Esophagus squamous epithelium (tissue), 5 donors: Measurements from ENCODE around the gene CORO2A. TPM values are rescaled to one million over a fixed set of nuclear protein-coding genes. Genes with fewer than 3 reads are reported as not detected.
A peak's percentile ranks its signal among the peaks of the same experiment; 100 is the strongest.

Source experiments
- DNase-seq: peaks from one replicate; lab custom pipeline; 2025; lab: John Stamatoyannopoulos, UW
- H3K27ac ChIP-seq, 4 donors: fragments of 200-600 bp; sonication (generic); one replicate each; pipeline ENCODE4 v1.5.1; 2016 to 2019; ENCODE audit warnings: mild to moderate bottlenecking in 1 of 4
- H3K27me3 ChIP-seq, 4 donors: fragments of 200-600 bp; sonication (generic); 1 replicate in 3 of 4; 2 replicates in 1 of 4; pipeline versions ENCODE4 v1.5.1 to v1.6.0; 2017 to 2021; ENCODE audit warnings: antibody characterized with exemption in 1 of 4
- H3K36me3 ChIP-seq, 3 donors: fragments of 200-600 bp; sonication (generic); one replicate each; pipeline ENCODE4 v1.5.1; 2016 to 2019
- H3K4me1 ChIP-seq, 3 donors: fragments of 200-600 bp; sonication (generic); one replicate each; pipeline ENCODE4 v1.5.1; 2017 to 2019
- H3K4me3 ChIP-seq, 4 donors: fragments of 200-600 bp; sonication (generic); 1 replicate in 3 of 4; 2 replicates in 1 of 4; pipeline ENCODE4 v1.5.1; 2016 to 2019; ENCODE audit warnings: mild to moderate bottlenecking in 2 of 4, moderate library complexity in 1 of 4
- H3K9me3 ChIP-seq, 3 donors: fragments of 200-600 bp; sonication (generic); one replicate each; pipeline ENCODE4 v1.5.1; 2016 to 2019
- POLR2A ChIP-seq, 4 donors: fragments of 450-650 bp; IDR thresholded peaks; one replicate each; pipeline ENCODE4 v1.6.1; 2017; ENCODE audit warnings: antibody characterized with exemption in 4 of 4, mild to moderate bottlenecking in 4 of 4, moderate library complexity in 3 of 4
- WGBS, 2 donors: methylation state at CpG; one replicate each; pipeline ENCODE4 v1.1.5; 2018; 5-methylcytosine and 5-hydroxymethylcytosine counted together
- intact Hi-C: fragments of 100-400 bp; cut with DNase I; formaldehyde crosslinking; loops from one replicate; pipeline ENCODE4 v1.15.0; 2022
- small RNA-seq, 4 donors: library from RNA; depleted of rRNA; stranded (forward); fragments of <200 nt; gene quantifications; one replicate each; pipeline ENCODE3, GENCODE V24; 2016
- total RNA-seq, 4 donors: library from RNA; depleted of rRNA; stranded (reverse); fragments of >200 nt; gene quantifications; one replicate each; pipeline ENCODE4 v1.1.0, GENCODE V29; 2016
- TF ChIP-seq, protein P1 (sequence below), 6 experiments: fragments of 450-650 bp in 4 of 6; fragments of 200-600 bp in 2 of 6; sonication (generic) in 2 of 6; IDR thresholded peaks; one replicate each; pipeline ENCODE4 v1.5.1; 2016 to 2019; ENCODE audit warnings: antibody characterized with exemption in 6 of 6, mild to moderate bottlenecking in 4 of 6, moderate library complexity in 4 of 6
- donor health status: DM: yes; HTN: yes; CAD: no.

The CORO2A gene
- total RNA-seq, 4 donors from 2014 or later: 15.6 to 27.6 (median 26.1) TPM

DNA sequence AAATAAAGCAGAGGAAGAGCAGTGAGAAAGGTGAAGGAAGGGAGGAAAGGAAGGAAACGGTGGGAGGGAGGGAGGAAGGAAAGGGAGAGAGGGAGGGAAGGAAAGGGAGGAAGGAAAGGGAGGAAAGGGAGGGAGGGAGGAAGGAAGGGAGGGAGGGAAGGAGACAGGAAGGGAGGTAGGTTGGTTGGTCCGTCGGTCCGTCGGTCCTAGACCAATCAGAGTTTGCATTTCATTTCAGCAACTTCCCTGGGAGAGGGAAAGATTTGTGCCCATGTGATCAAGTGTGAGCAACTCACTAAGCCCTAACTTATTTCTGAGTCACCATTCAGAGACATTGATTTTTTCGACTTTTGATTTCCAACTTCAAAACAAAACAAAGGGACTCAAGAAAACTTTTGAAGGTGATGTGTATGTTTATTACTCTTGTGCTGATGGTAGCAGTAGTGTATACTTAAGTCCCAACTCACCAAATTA is 117.1 kb downstream of the CORO2A start:
- H3K36me3 ChIP-seq: peaks cover 4 to 32% (median 5%) of the 10 kb centered on the region in 3 donors
- WGBS, 2 donors: 12 to 18% methylated on average over 6 of the region's 6 CpGs
- H3K27me3 ChIP-seq: no peaks in the 10 kb centered on the region
- peak overlapping the region; percentile 60 to 87 (median 84) for H3K27ac ChIP-seq
- peaks cover 34 to 70% (median 36%) of the 10 kb centered on the region in 3 donors for H3K4me1 ChIP-seq
- no peak overlapping the region for H3K4me3 ChIP-seq
- intact Hi-C loops: no loop called here
- no peak for TF ChIP-seq POLR2A (IDR thresholded peaks at IDR 0.05)
- TF ChIP-seq, protein P1, sequence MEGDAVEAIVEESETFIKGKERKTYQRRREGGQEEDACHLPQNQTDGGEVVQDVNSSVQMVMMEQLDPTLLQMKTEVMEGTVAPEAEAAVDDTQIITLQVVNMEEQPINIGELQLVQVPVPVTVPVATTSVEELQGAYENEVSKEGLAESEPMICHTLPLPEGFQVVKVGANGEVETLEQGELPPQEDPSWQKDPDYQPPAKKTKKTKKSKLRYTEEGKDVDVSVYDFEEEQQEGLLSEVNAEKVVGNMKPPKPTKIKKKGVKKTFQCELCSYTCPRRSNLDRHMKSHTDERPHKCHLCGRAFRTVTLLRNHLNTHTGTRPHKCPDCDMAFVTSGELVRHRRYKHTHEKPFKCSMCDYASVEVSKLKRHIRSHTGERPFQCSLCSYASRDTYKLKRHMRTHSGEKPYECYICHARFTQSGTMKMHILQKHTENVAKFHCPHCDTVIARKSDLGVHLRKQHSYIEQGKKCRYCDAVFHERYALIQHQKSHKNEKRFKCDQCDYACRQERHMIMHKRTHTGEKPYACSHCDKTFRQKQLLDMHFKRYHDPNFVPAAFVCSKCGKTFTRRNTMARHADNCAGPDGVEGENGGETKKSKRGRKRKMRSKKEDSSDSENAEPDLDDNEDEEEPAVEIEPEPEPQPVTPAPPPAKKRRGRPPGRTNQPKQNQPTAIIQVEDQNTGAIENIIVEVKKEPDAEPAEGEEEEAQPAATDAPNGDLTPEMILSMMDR (IDR thresholded peaks at IDR 0.05): no peak
- no peak for DNase-seq
- no peaks in the 10 kb centered on the region for H3K9me3 ChIP-seq

DNA sequence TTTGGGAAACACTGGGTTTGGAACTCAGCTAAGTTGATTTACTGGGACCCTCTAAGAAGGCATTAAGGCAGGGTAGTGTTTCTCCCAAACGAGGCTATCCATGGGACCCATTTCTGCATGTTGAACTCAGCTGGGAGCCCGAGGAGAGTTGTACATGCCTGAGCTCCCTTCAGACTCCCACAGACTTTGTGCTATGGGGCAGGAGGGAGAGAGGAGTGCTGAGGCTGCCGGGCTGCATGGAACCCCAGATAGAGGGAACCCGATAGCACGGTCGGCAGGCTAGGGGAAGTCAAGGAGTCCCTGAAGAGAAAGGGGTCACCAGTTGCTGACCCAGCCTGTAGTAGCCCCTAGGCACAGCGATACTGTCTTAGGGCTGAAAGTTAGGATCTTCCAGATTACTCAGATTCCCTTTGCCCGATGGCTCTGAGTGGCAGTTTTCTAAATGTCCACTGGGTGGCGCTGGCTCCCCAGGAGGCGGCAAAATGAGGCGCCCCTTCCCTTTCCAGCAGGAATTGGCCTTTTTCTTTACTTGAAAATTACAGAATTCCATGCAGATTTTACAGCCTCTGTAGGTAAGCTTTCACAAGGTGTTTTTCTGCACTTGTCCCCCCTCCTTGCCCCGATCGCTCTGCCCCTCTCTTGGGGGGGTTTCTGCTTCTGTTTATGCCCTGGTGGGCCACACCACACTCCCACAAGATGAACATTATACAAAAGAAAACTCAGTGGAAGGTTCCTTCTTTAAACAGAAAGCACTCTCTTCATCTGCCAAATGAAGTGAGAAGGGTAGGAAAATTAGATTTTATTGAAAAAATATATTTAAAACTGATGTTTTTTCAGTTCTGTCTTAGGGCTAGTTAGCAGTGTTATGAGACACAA is 118.1 kb downstream of the CORO2A start:
- Histone ChIP-seq H3K36me3 (peaks cover 3 to 26% (median 5%) of the 10 kb centered on the region in 3 donors), H3K4me1 (peaks cover 34 to 61% (median 36%) of the 10 kb centered on the region in 3 donors), H3K27ac (peak overlapping the region; percentile 78 to 87 (median 84)), H3K9me3 (no peaks in the 10 kb centered on the region), H3K27me3 (no peaks in the 10 kb centered on the region), H3K4me3 (no peak overlapping the region)
- intact Hi-C loops: no loop called here
- 11 to 14% methylated on average over 7 to 11 of the region's 13 CpGs for WGBS, 2 donors
- TF ChIP-seq POLR2A (IDR thresholded peaks at IDR 0.05): no peak
- TF ChIP-seq, protein P1 (IDR thresholded peaks at IDR 0.05): peak; percentile 91 to 99 (median 93)
- no peak for DNase-seq

DNA sequence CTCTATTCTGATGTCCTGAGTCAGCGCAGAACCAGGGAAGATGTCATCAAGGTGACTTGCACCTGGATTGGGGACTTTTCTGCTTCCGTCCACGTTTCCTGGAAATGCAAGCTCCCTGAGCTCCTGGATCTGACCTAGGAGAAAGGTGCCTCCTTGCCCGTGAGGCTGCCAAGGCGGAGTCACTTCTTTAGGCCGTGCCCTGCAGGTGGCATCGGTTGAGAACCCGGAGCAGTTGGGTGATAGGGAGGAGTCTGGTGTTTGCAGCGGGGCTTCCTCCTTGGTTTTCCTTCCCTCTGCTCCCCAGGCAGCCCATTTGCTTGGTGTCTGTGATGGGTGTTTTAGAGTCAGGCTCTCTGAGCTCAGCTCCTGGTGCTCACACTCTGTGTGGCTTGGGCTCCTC is 120.7 kb downstream of the CORO2A start:
- intact Hi-C loops: no loop called here
- 55 to 60% methylated on average over 1 to 8 of the region's 9 CpGs for WGBS, 2 donors
- TF ChIP-seq, protein P1 (IDR thresholded peaks at IDR 0.05): no peak
- TF ChIP-seq POLR2A (IDR thresholded peaks at IDR 0.05): no peak
- peaks cover 34 to 57% (median 36%) of the 10 kb centered on the region in 3 donors for H3K4me1 ChIP-seq
- peak overlapping the region; percentile 78 to 87 (median 84) for H3K27ac ChIP-seq
- H3K4me3 ChIP-seq: peak overlapping the region in 1 of 4 donors; percentile 3
- H3K9me3 ChIP-seq: no peaks in the 10 kb centered on the region
- DNase-seq: no peak
- H3K36me3 ChIP-seq: peaks cover 0 to 27% (median 0%) of the 10 kb centered on the region in 3 donors
- H3K27me3 ChIP-seq: no peaks in the 10 kb centered on the region

Small RNAs within 50 kb of the gene (small RNA-seq; reads per million reads assigned to genes)
- 0 to 0.27 (median 0) reads per million in 4 donors for gene MIR6854
- 0 reads per million in 4 donors for gene RF00017

Other genes with a start within 250 kb of the CORO2A start
- gene ANP32B, start 209.3 kb downstream of the CORO2A start, total RNA-seq: 10 to 100 TPM; 21.9 to 41.8 (median 28.4) TPM
- gene NANS, start 135.9 kb downstream of the CORO2A start, total RNA-seq: 10 to 100 TPM; 46.2 to 72.0 (median 58.4) TPM
- gene TRIM14, start 73.4 kb downstream of the CORO2A start, total RNA-seq: 10 to 100 TPM; 21.0 to 39.2 (median 31.6) TPM
- 10 to 100 TPM; 39.3 to 52.9 (median 49.0) TPM for gene TBC1D2, start 63.0 kb upstream of the CORO2A start, total RNA-seq